GM18861 (cell line): ENCODE data around the gene KCNQ2.

Source experiments
- ATAC-seq: cut with Tn5 transposase; IDR thresholded peaks from one replicate; pipeline ENCODE4 v1.9.1; 2021; ENCODE audit not compliant: unreplicated experiment

The KCNQ2 gene

GRCh38 chr20:63406617-63407245, 65.7 kb downstream of the KCNQ2 start:
- no peak for ATAC-seq

DNA sequence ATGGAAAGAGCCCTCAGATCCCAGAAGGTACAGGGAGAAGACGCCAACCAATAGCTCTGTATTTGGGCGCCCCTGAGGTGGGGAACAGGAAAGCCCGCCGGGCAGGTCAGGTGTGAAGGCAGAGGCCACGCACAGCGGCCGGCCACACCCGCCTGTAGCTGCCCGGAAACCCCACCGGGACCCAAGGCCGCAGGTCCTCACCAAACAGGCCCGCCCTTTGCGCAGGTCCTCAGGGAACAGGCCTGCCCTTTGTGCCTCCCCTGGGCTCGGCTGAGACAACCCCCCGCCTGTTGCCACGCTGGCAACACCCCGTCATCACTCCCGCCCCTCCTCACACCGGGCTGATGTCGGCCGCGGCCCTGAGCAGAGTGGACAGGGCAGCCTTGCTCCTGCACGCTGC, 66.4 kb downstream of the KCNQ2 start:
- ATAC-seq, result no peak

DNA sequence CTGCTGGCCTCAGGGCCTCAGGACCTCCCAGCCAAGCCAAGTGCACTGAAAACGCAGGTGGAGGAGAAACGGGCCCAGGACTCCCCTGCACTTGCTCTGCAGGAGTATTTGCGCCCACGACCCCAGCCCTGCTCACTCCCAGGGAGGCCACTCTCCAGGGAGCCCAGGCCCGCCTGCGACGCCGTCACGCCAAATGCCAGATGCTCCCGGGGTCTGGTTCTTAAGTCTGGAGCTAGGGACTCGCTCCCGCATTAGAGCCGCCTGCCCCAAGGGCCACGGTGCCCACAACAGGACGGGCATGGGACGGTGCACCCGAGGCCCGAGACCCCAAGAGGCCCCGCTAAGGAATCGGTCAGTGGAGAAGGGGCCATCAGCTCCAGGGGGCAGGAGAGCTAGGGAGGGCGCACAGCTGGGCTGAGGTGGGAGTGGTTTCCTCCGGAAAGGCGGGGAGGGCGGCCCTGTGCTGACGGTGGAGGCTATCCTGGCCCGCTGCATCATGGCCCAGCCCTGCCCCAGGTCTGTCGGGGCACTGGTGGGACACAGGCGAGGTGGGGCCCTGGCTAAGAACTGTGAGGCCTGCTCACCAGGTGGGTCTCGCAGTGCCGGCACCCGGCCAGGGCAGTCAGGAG, 67.2 kb downstream of the KCNQ2 start:
- ATAC-seq, result no peak

GRCh38 chr20:63404129-63405085, 68.0 kb downstream of the KCNQ2 start:
- no peak for ATAC-seq

DNA sequence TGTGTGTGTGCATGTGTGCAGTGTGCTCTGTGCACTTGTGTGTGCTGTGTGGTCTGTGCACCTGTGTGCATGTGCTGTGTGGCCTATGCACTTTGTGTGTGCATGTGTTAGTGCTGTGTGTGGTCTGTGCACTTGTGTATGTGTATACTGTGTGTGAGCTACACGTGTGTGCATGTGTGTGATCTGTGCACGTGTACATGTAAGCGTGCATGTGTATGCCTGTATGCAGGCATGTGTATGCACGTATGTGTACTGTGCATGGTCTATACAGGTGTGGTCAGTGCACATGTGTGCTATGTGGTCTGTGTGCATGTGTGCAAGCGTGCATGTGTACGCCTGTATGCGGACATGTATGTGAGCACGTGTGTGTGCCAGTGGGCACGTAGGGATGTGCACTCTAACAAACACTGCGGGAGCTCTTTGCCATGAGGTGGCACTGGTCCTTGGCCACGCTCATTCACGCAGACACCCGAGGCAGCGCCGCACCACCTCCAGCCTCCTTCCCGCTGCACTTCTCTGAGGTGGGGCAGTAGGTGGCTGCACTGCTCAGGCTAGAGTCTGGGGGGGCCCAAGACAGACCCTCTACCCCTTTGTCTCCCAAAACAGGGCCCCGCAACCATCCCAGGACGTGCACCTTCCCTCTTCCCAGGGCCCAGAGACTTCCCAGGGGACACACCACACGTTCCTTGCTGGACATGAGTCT, 68.9 kb downstream of the KCNQ2 start:
- ATAC-seq, result no peak

- no peak for ATAC-seq
Observed at GRCh38 chr20:63402860-63403220, 69.6 kb downstream of the KCNQ2 start.

DNA sequence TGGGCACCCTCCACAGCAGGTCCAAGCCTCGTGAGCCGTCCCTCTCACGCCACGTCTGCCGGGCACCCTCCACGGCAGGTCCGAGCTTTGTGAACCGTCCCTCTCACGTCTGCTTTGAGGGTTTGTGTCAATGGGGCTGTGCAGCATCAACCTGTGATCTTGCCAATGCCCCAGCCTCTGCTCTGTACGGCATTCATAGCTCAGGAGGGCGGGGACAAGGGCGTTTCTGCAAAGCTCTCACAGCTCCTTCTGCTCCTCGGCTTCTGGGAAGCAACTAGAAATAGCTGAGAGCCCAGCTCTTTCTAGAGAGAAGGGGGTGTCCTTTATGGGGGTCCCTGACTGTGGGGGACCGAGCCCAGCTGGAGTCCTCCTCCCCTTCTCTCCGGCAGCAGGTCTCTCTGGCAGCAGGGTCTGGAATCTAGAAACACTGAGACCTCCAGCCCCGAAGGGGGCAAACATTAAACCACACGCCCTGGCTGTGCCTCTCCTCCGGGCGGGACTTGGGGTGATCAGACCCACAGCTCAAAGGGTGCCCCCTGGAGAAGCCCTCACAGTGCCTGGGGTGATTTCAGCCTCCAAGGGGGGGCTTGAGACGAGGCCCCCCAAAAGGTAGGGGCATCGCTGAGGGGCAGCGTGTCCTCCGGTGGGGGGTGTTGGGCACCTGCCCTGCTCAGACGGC, 70.1 kb downstream of the KCNQ2 start:
- no peak for ATAC-seq

GRCh38 chr20:63401384-63402110, 70.9 kb downstream of the KCNQ2 start:
- no peak for ATAC-seq

DNA sequence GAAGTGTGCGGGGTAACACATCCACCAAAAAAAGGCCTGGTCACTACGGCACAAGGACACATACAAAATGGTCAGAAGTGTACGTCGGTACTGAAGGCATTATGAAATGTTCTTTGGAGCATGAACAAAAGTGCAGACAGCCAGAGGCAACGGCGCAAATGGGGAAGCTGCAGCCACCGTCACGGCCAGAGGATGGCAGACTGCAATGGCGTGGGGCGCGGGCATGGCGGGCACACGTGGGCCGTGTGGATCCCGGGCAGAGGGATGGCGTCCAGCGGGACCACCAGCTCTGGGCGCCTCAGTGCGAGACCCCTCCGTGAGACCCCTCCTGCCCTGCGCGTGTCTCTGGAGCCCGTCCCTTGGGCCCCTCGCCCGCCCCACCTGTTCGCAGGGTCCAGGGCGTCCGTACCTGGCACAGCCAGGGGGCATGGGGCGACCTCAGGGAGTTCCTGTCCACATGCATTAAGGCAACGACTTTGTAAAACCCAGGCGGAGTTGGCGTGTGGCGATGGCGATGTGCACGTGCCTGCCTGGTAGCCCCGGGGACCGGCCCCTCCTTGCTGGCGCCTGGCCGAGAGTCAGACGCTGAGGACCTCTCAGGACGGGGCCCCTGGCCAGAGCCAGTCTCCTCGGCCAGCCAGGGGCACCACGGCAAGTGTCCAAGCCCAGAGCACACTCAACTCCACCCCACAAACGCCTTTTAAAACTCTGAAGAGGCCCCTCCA, 71.8 kb downstream of the KCNQ2 start:
- no peak for ATAC-seq

DNA sequence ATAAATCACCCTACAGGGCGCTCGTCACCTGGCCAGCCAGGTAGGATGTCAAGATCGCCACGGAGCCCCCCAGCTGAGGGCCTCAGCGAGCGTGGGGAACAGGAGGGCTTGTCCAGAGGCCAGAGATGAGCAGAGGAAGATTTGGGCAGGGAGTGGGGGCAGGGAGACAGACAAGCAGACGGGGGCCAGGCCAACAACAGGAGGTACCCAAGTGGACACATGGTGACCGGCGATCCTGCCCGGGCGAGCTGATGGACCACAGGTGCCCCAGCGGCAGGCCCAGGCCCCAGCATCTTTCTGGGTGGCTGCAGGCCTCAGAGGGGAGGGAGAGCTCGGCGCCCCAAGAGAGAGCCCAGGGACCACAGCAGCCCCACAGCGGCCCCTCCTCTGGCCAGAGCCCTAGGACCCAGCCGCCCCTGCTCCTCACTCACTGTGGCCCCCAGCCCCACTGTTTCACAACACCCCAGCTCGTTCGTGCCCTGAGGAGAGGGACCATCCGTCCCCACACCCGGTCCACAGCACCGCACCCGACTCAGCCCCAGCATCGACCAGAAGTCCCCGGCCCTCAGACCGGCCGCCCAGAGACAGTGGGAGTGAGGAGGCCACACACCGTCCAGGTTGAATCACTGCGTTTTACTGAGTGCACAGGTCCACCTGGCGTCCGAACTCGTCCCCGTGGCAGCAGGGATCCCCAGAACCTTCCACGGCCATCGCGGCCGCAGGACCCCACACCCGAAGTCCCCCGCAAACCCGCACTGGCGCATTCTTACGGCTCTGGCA, 72.7 kb downstream of the KCNQ2 start:
- ATAC-seq, result no peak

DNA sequence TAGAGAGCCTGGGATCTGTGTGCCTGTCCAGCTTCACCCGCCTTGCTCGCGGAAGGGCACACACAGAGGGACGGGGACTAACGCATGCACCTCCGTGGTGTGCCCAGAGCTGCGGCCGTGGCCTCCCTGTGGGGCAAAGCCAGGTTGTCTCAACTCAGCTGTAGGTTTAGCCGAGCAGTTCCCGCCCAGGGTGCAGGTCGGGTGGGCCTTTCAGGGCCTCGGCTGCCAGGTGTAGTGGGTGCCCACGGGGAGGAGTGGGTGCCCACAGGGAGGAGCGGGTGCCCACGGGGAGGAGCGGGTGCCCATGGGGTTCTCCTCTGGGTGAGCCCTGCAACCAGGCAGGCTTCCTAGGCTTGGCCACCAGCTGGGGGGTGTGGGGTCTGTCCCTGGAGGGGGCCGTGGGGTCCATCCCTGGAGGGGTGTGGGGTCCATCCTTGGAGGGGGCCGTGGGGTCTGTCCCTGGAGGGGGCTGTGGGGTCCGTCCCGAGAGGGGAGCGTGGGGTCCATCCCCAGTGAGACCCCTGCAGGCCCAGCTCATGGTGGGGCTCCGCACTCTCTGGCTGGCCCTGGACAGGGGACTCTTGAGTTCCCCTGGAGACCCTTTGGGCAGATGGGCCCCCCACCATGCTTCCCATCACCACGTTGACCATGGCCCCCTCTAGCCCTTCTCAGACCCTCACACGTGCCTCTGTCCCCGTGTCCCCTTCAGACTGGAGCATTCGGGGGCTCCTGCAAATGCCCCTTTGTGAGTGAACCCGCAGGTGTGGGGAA, 73.5 kb downstream of the KCNQ2 start:
- no peak for ATAC-seq

DNA sequence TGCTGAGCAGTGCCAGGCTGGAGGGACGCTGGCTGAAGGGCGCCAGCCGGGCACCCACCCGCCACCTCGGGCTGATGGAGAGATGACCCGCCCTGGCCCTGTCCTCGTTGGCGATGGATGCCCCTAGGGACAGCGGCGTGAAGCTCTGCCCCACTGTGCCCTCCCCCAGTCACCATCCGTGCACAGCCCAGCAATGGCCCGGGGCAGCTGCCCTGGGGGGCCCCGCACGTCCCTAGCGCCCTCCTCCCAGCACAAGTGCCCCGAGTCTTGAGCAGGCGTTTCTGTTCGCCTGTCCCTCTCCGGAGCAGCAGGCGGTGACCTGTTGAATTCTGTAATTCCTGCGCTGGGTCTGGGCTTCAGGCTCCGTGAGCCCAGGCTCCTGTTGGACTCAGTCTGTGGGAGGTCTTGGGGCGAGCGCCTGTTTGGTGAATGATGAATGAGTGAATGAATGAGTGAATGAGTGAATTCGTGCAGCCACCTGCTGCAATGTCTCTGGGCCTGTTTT, 74.5 kb downstream of the KCNQ2 start:
- no peak for ATAC-seq

DNA sequence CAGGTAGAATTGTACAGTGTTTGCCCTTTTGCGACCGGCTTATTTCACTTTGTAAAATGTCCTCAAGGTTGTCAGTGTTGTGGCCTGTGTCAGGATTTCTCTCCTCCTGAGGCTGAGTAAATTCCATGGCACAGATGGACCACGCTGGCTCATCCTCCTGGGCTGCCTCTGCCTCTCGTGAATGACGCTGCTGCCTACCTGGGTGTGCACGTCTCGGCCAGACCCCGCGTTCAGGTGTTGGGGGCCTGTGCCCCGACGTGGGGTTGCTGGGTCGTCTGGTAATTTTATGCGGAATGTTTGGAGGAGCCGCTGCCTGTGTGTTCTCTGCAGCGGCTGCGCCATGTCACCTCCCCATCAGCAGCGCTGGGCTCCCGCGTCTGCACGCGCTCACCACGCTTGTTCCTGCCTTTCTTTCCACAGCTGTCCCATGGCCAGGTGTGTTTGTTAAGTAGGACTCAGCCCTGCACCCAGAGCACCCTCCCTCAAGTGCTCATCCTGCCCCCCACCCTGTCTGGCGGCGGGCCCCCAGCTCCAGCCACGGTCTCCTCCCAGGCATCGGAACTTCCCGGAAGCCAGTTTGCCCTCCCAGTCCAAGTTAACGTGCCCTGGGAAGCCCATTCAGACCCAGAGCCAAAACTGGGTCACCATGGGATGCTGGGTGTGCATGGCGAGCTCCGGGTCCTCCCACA, 75.2 kb downstream of the KCNQ2 start:
- ATAC-seq, result no peak

DNA sequence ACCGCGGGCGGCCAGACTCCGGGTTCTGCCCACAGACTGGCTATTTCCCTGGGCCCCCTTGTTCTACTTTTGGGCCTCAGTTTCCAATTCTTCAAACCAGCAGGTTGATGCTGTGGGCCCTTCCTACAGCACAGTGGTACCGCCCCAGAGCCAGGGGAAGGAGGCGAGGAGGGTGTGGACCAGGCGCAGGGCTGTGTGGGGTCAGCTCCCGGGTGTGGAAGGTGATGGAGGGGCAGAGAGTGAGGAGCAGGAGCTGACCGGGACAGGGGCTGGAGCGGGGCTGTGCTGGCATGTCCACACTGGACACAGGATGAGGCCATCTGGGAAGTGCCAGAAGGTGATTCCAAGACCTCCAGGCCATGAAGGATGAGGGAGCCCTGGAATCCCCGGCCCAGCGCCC, 76.2 kb downstream of the KCNQ2 start:
- ATAC-seq, result no peak

- no peak for ATAC-seq
Observed at GRCh38 chr20:63395723-63396122, 76.7 kb downstream of the KCNQ2 start.

DNA sequence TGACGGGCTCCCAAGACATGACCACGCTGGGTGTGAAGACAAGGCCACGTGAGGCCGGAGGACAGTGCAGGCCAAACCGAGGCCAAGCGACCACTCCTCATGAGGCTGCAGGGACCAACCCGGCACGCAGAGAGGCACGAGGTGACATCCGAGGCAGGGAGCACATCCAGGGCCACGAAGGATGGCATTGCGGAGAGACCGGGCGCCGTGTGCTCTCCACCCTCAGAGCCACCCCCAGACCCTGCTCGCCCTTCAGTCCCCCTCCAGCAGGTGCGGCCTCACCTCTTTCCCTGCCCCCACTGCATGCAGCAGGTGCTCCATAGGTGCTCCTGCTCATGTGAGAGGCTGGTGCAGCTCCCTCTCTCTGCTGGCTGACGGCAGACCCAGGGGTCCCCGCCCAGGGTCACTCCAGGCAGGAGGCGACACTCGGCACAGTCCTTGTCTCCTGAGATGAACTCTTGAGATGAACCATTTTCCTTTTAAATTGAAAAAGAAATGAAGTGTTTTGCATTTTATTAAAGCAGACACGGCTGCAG, 77.5 kb downstream of the KCNQ2 start:
- no peak for ATAC-seq
